ENCODE results near the gene MSRB3.

DNA sequence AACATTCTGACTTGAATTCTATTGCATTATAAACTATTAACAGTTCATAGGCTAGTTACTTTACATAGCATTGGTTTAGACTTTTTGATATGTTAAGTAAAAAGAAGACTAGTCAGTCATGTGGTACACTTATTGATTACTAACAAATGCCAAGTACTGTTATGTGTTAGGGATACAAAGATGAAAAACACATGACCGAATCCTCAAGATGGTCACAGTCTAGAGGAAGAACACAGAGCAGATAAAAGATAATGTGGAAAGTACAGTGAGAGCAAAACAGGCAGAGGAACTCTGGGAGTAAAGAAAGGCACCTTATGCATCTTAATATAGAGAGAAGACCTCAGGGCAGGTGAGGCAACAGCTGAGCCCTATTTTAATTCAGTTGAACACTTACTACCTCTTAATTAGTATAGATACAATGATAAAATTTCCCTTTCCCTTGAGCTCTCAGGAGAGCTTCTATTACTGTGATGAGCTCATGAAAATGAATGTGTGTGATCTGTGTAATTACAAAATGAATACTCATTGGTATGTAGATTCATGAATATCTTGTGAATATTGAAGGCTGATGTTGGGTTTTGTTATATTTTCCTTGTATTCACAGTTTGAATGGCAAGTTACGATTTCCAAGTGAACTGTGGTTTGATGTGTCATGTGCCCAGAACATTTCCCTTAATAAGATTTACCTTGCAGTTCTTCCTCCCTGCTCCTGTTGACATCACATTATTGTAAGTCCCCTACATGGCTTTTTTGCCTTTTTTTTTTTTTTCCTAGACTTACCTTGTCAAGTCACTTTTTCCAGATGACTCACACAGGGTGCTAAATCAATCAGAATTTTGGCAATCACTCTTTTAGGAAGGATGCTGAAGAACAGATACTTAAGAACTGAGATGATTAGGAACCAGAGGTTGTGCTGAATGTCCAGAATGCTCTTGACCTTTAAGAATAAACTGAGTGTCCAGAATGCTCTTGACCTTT is 29.5 kb upstream of the MSRB3 start:
- no peak for TF ChIP-seq CTCF (IDR thresholded peaks at IDR 0.05)
- no peak for TF ChIP-seq POLR2A (IDR thresholded peaks at IDR 0.05)
